Glomerular endothelial cell (primary cell): ENCODE results near the gene ZPR1. TPM values are rescaled to one million over a fixed set of nuclear protein-coding genes. Genes with fewer than 3 reads are reported as not detected.

Experiments used
- DNase-seq: peaks from one replicate; pipeline ENCODE4 v3.0.0-alpha.2; 2011; ENCODE audit warnings: low read depth, low spot score; ENCODE audit errors: extremely low read depth
- total RNA-seq: library from RNA; depleted of rRNA; stranded (reverse); fragments of >200 nt; gene quantifications from 2 replicates; pipeline ENCODE4 v1.2.3, GENCODE V29; 2015

Gene ZPR1
- total RNA-seq, 1 donor from 2014 or later, result 50.9 TPM

DNA sequence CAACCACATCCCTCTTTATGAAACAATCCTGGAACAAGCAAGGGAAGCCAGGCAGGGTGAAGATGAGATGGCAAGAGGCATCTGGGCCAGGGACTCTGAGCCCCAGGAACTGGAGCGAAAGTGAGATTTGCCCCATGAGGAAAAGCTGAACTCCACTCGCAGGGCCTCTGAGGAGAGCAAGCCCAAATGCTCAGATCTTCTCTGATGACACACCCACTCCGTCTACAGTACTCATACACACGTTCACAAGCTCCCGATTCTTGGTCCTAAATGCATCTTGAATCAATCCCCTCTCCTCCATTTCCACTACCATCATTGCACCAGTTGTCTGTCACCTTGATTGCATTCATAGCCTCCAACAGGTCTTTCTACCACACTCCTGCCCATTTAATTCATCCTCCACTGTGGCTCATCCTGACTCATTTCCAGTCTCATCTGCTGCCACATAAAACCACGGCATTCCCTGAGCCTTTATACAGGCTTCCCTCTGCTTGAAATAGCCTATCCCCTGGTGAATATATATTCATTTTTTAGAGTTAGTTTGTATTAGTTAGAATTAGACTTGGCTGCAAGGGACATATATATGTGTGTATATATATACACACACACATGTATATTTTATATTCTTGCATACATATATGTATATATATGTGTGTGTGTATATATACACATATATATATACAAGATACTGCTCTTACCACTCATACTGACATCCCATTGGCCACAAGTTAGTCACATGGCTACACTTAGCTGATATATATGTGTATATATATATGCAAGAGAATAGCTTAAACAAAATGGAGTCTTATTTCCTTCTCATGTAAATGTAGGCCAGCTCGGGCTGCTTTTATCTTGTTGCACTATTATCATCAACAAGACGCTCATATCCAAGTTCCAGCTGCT, 5.3 kb upstream of the ZPR1 start:
- no peak for DNase-seq

DNA sequence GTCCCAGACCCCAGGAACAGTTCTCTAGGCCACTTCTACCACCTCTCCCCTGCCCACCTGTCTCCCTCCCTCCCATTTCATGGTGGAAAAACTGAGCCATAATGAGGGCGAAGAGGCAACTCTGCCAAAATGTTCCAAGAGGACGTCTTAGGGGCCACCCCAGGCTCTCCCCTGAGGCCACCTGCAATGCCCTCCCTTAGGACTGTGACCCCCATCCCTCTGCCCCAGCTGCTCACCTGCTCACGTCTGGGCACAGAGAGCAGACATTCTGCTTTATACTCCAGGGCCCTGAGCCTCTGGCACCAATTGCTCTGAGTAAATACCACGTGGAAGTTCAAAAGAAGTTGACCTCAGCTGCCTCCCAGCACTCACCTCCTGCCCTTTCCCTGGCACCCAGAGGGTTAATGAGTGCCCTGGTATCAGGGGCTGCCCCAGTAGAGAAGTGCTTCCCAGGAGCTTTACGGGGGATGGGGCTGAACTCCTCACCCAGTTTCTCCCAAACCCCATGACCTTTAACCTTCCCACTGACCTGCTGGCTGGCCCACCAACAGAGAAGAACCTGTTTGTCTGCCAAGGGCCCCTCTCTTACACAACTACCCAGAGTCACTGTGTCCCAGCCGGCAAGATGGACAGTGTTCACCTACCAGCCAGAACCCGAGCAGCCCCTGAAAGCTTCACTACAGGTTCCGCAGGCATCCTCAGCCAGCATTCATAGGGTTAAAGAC, 4.5 kb upstream of the ZPR1 start:
- DNase-seq, result no peak

DNA sequence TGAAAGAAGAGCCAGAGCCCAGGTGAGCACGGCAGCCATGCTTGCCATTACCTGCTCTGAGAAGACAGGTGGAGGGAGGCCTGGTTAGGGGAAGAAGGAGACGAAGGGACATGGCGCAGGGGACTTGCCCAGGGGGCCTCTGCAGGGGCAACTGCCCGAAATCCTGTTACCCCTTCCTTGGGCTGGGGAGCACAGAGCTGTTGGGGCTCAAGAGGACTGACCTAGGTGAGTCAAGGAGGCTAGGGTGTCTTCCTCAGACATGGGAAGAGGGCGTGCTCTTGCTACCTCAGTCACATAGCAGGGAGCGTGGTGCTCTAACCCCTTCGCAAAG, 4.0 kb upstream of the ZPR1 start, which contains the start of gene APOA5:
TSS of gene APOA5 (minus strand) at position 67 of the 331 bp plus-strand sequence. CDS start at position 48, 19 bp downstream.
- DNase-seq, result no peak

DNA sequence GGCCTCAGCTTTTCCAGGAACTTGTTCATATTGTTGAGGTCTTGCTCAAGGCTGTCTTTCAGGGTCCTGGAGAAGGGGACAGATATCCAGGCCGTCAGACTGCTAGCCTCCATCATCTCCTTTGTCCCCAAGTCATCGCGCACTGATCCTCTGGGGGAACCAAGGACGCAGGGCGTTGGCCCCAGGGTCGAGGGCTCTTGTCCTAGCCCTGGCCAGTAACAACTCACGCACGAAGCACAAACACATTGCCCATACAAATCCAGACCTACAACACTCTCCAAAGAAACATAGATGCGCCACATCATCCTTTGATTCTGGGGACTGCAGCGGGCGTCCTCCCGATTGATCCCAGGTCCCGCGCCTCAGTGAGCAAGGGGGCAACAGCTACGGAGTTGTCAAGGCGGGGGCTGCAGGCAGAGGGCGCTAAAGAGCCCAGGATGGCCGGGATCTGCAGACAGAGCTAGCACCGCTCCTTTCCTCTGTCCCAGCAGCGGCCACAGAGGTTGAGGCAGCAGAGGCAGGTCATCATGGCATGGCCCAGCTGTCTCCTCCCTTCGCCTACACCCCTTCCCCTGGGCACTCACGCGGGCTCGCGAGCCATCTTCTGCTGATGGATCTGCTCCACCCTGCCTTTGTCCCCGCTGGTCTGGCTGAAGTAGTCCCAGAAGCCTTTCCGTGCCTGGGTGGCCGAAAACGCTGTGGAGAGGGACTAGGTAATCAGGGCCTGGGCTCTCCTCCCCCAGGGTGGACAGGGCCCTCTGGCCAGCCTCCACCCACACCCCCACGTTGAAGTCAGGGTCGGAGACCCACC, 3.4 kb upstream of the ZPR1 start:
- DNase-seq, result no peak

DNA sequence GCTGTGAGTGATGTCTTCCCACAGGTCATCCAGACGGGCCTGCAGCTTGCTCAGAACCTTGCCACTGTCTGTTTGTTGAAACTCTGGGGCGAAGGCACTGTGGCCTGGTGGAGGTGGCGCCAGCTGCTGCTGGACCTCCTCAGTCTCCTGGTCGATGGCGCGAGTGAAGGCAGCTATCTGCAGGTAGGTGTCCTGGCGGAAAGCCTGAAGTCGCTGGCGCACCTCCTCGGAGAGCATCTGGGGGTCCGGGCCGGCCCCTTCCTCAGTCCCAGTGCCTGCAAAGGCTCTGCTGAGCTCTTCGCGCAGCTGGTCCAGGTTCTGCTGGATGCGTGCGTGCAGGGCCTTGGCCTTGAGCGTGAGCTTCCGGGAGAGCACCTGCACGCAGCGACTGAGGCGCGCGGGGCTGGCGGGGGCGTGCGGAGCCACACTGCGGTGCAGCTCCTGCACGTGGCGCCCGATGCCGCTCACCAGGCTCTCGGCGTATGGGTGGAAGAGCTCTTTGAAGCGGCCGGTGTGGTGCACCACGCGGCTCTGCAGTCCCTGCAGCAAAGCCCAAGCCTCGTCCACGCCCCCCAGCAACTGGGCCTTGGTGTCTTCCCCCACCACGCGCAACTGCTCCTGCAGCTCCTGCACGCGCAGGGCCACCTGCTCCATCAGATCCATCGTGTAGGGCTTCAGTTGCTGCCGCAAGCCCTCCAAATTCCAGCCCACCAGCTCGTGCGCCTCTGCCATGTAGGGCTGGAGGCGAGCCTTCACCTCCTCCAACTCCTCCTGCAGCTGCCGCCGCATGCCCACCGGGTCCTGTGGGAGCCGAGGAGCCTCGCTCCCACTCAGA, 2.6 kb upstream of the ZPR1 start:
- DNase-seq, result no peak

DNA sequence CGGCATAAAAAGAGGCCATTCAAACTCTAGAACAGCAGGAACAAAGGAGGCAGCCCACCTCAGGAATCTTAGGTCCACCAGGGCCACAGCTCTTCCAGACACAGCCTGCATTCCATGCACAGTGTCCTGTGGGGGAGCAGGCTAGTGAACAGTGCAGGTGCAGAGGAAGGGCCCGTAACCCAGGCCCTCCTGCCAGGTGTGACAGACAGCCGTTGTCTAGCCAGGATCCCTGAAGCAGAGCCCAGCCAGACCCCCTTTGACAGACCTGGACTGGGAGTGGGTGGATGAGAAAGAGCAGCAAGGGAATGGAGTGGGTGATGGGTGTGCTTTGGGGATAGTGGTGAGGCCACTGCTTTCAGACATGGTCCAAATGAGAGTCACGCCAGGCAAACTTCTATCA, 1.2 kb upstream of the ZPR1 start:
- DNase-seq, result no peak

DNA sequence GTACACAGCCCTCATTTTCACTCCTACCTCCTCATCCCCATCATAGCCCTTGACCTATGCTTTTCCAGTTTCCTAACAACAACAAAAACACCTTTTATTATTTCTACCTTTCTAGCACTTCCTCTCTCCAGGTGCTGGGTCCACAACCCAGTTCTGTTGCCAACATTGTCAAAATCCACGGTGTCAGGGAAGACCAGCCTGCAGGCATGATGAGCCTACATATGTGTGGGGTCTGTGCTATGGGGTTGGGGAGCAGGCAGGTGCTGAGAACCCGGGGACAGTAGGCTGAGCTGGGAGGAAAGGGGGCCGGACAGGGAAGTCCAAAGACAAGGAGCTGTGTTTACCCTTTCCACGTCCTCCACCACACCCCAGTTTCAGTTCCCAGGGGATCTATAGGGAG, 711 bp upstream of the ZPR1 start:
- no peak for DNase-seq

DNA sequence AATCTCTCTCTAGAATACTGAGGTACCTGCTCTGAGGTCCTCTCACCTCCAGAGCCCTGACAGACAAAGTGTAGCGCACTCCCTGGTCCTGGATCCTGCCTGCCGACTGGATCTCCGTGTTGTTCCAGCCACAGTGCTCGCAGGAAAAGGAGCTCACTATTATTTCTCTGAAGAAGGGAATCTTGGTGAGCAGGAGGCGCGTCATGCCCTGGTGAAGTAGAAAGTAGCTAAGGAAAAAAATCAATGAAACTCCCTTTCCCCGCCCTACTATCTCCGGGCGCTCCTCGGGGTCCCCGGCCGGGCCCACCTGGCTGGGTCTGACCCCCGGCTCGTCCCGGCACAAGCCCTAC, 412 bp downstream of the ZPR1 start:
- DNase-seq, result no peak

DNA sequence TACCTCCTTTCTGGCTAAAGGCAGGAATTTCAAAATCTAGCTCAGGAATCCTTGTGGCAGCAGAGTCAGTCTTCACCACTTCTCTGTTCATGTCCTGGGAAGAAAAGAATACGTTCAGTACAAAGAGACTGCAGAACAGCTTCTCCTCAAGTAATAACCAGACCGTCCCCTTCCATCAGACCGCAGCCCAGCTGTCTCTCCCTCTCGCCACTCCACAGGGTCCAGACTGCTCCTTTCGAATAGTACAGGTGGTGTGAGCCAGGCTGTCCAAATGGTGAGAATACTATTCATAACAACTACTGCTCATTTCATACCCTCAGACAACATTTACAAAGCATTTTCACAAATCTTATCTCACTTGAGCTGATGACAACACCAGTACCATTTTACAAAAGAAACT, 857 bp downstream of the ZPR1 start:
- no peak for DNase-seq

DNA sequence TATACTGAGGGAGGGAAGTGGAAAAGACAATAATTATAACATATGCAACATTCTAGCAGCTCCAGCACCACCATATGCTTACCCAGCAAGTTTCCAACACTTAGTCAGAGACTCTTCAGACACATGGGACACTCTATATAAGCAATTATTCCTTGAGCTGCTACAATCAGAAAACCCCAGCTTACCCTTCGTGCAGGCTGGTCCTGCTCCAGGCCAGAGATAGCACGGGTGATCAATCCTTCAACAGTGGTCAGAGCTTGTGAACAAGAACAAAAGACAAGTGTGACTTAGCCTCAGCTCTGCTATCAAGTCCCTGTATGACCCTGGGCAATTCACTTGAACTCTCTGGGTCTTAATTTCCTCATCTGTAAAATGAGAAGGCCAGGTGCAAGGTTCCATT, 1.5 kb downstream of the ZPR1 start:
- no peak for DNase-seq

DNA sequence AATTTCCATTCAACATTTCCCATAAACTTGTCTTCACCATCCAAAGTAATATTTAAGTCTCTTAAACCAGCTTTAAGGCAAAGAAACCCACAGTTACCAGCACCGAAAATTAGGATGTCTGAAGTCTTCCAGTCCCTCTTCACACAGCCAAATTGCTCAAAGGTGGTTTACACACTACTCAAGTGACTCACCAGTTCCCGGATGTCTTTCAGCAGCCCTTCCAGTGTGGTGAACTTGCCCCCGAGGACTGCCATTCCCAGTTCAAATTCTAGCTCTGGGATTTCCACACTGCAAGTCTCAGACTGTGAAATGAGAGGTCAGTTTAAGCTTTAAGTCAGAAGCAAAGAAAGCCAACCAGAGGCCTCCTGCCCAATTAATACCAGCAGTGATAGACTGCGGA, 5.1 kb downstream of the ZPR1 start:
- no peak for DNase-seq

DNA sequence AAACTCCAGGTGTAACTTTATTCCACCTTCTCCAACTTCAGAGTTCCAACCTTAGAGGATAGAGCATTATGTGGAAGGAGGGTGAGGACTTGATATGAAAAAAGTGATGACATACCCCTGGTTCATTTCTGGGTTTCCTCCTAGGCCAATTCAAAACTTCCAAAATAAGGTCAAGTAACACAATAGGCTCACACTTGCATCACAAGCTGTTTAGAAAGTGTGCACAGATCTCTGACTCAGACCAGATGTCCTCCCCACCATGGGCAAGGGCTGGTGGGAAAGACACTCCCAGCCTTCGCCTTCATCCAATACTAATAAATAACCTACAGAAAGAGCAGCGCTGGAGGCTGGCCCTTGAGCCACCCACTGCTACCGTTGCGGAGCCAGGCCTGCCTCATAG, 9.3 kb downstream of the ZPR1 start:
- DNase-seq, result no peak

DNA sequence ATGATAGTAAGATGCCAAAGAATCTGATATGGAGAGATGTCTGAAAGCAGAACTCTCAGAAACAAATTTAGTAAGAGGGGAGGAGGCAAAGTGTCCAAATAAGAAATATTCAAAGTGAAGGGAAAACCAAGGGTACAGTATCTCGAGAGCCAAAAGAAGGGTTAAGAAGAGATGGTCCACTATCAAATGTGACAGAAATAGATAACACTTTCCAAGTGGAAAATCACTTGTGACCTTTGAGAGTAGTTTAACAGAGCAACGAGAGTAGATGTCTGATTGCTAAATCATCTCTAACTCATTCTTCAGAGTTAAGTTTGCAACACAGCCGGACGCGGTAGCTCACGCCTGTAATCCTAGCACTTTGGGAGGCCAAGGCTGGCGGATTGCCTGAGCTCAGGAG, 10.8 kb downstream of the ZPR1 start:
- no peak for DNase-seq

DNA sequence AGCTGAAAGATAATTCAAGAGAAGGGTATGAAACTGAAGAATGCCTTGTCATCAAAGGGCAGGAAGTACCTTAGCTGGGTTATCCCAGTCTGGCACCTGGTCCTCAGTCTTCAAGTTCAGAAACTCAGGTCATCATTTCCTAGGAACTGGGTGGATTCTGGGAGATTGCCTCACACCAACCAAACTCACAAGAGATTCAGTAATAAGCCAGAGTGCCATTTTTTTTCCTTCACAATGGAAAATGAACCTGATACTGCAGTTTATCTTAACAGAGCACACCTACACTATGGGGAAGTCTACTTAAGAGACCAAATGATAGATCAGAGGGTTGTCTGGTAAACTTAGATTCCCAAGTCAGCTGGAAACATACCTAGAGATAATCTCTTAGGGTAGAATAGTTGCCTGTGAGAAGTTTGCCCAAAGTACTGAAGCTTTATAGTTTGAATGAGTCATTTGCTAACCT, 11.3 kb downstream of the ZPR1 start:
- no peak for DNase-seq

DNA sequence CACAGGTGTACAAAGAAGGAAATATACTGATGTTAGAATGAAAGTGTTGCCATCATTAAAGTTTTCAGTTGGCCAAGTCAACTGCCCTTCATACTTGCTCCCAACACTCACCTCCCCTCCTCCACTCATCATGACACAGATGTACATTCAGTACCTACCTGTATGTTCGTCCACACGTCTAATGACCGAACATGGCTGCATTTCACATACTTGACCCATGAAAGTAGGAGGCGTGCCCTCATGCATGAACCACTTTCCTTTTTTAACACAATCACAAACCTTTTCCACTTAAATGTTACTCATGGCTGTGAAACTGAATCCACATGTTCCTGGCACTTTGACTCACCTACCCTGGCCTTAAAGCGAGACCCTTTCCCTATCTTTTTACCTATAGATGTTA, 11.8 kb downstream of the ZPR1 start:
- no peak for DNase-seq

DNA sequence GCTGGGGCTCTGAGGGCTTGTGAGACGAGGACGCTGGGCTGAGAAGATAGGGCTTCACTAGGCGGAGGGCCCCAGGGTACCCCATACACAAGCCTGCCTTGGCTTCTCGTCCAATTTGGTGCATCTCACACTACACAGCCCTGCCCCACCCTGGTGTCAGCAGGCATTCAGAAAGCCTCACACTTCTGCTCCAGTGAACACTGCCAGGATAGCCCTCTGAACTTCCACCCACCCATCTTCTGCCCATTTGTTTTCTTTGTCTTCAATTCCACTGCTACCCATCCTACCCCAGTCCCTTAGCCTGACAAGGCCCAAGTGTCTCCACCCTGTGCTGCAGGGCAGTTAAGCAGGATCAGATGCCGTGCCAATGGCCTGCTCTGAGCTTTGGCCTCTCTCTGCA, 13.2 kb downstream of the ZPR1 start:
- DNase-seq, result no peak

DNA sequence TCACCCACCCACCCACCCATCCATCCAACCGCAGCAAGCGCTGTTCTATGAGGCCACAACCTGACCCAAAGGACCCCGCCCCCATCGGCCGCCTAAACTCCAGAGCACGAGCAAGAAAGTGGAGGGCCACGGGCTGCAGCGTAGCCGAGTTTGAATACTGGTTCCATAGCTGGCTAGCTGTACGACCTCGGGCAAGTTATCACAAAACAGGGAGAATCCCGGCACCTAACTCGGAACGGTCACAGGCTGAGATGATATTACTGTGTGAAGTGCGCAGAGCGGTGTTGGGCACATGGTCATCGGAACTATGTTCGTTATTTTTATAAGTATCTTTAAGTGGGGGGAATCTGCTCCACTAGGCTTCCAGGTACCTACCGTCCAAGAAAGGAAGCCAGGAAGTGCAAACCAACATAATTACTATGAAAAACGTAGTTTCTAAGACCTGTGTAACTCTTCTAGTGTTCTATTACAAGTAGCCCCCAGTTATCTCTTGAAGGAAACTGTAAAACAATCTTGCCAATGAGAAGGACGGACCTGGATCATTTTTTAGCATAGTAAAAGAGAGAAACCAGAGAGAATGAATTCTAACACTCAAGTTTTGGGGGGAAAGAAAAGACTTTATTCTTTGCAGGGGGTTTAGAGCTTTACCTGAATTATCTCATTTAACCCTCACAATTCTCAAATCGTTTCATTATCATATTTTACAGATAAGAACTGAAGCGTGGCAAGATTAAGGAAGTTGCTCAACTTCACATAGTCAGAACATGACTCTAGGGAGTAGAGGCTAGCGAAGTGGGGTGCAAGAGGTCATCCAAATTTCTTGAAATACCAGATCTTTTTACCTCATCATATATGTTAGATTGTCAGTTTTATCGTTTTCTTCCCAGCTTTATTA, 14.4 kb downstream of the ZPR1 start:
- DNase-seq, result no peak

DNA sequence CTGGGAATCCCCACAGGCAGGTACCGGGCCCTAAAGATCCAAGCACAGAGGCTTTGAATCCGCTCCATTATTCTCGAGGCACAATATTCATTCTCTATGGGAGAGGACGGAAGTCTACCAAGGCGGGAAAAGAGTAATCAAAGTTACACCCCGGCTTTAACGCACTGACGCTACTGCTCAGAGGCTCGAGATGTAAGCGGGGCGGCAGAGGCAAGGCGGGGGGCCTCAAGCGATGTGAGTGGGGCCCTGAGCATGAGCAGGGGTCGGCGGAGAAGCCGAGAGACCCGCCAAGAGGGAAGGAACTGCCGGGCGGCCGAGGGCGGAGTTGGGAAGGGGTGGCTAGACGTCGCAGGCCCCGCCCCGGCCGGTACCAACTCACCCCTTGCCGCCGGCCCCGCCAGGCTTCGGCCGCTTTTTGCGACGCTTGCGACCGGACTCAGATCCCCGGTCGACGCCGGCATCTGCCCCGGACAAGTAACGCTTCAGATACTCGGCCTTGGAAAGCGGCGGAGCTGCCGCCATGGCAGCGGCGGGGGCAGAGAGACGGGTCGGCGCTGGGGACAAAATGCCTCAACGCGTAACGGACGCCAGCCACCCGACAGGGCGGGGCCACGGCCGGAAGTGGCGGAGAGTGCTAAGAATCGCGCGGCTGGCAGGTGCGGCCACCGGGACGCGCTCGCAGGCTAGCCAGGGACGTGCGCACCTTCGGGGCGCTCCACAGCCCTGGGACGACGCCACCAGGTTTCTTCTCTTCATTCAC, 15.2 kb downstream of the ZPR1 start, which contains the start of gene BUD13:
TSS of gene BUD13 (minus strand) at position 545 of the 760 bp plus-strand sequence. CDS start at position 522, 23 bp downstream.
- DNase-seq, result no peak

DNA sequence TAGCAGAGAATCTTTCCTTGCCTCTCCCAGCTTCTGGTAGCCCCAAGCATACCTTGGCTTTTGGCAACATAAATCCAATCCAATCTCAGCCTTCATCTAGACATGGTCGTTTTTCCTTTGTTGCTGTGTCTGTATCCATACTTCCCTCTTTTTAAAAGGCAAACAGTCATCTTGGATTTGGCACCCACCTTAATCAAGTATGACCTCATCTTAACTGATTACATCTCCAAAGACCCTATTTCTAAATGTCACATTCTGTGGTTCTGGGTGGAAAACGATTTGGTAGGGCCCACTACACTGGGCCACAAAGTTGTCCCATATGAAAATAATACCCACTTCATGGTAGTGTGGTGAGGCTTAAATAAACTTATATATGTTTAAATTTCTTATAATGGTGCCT, 15.9 kb downstream of the ZPR1 start:
- no peak for DNase-seq
